GM23248 (cell line): ENCODE results near the gene NCAM2.

ENCODE experiments used
- EZH2 ChIP-seq: fragments of 200-600 bp; sonication (generic); IDR thresholded peaks from 2 replicates; pipeline ENCODE4 v1.6.1; 2018; ENCODE audit warnings: antibody characterized with exemption, mild to moderate bottlenecking; ENCODE audit not compliant: insufficient read depth, poor library complexity, severe bottlenecking
- EZH2phosphoT487 ChIP-seq: fragments of 200-600 bp; sonication (generic); IDR thresholded peaks from 2 replicates; pipeline ENCODE4 v1.6.1; 2018; ENCODE audit warnings: antibody characterized with exemption, moderate library complexity, mild to moderate bottlenecking, low read depth; ENCODE audit not compliant: insufficient read depth

- TF ChIP-seq EZH2 (no peak), EZH2phosphoT487 (no peak)
These were observed 413.9 kb downstream of the NCAM2 start for GRCh38 chr21:21412096-21412495.
